Tibial nerve (tissue), 4 donors: ENCODE results near the gene PEX16. TPM values are rescaled to one million over a fixed set of nuclear protein-coding genes. Genes with fewer than 3 reads are reported as not detected.

Experiments
- DNase-seq, 2 donors: peaks; one replicate each; pipeline ENCODE4 v3.0.0-alpha.2; 2019; ENCODE audit warnings: low spot score in 2 of 2
- H3K27ac ChIP-seq, 4 donors: fragments of 200-600 bp; sonication (generic) in 3 of 4; one replicate each; pipeline ENCODE4 v1.5.1; 2017 to 2019; ENCODE audit warnings: mild to moderate bottlenecking in 1 of 4
- H3K27me3 ChIP-seq, 2 donors: fragments of 200-600 bp; sonication (generic) in 1 of 2; one replicate each; pipeline versions ENCODE4 v1.5.1 to v1.6.0; 2017 to 2019
- H3K36me3 ChIP-seq, 3 donors: fragments of 200-600 bp; sonication (generic); one replicate each; pipeline ENCODE4 v1.5.1; 2018 to 2019
- H3K4me1 ChIP-seq, 4 donors: fragments of 200-600 bp; sonication (generic) in 3 of 4; one replicate each; pipeline ENCODE4 v1.5.1; 2017 to 2019
- H3K4me3 ChIP-seq, 4 donors: fragments of 200-600 bp; sonication (generic) in 3 of 4; one replicate each; pipeline ENCODE4 v1.5.1; 2017 to 2019; ENCODE audit warnings: mild to moderate bottlenecking in 1 of 4, moderate library complexity in 1 of 4
- H3K9me3 ChIP-seq, 4 donors: fragments of 200-600 bp; sonication (generic) in 3 of 4; one replicate each; pipeline ENCODE4 v1.5.1; 2017 to 2019
- CTCF ChIP-seq, 5 experiments: fragments of 200-600 bp in 3 of 5; fragments of 450-650 bp in 2 of 5; sonication (generic) in 3 of 5; IDR thresholded peaks; one replicate each; pipeline ENCODE4 v1.5.1; 2016 to 2019; ENCODE audit warnings: antibody characterized with exemption in 5 of 5, mild to moderate bottlenecking in 3 of 5, moderate library complexity in 2 of 5
- EP300 ChIP-seq, 2 donors: sonication (generic); formaldehyde crosslinking; IDR thresholded peaks; one replicate each; pipeline ENCODE4 v1.6.1; 2017; ENCODE audit warnings: antibody characterized with exemption in 2 of 2, mild to moderate bottlenecking in 1 of 2
- POLR2A ChIP-seq, 2 donors: fragments of 450-650 bp; IDR thresholded peaks; one replicate each; pipeline ENCODE4 v1.6.1; 2017; ENCODE audit warnings: antibody characterized with exemption in 2 of 2, mild to moderate bottlenecking in 2 of 2, moderate library complexity in 2 of 2
- WGBS, 2 donors: methylation state at CpG; one replicate each; pipeline ENCODE4 v1.1.5; 2018; 5-methylcytosine and 5-hydroxymethylcytosine counted together
- total RNA-seq, 4 donors: library from RNA; depleted of rRNA; stranded (reverse); fragments of >200 nt; gene quantifications; one replicate each; pipeline ENCODE4 v1.1.0, GENCODE V29; 2016

The PEX16 gene
- total RNA-seq, 4 donors from 2014 or later = 33.9 to 38.4 (median 36.5) TPM

- TF ChIP-seq POLR2A (IDR thresholded peaks at IDR 0.05) = no peak
- TF ChIP-seq EP300 (IDR thresholded peaks at IDR 0.05) = no peak
- peaks cover 0 to 35% of the 10 kb centered on the region in 2 donors for H3K27me3 ChIP-seq
- DNase-seq = no peak
- no peaks in the 10 kb centered on the region for H3K9me3 ChIP-seq
- peaks cover 0 to 45% (median 26%) of the 10 kb centered on the region in 4 donors for H3K4me1 ChIP-seq
- no peak overlapping the region for H3K27ac ChIP-seq
- no peak overlapping the region for H3K4me3 ChIP-seq
- H3K36me3 ChIP-seq = peaks cover 0 to 11% (median 0%) of the 10 kb centered on the region in 3 donors
- whole genome bisulfite sequencing, 2 donors = 74 to 81% methylated on average over 11 to 13 of the region's 13 CpGs
Measured at GRCh38 chr11:45919806-45920530, 2.3 kb upstream of the PEX16 start.

- no peak for DNase-seq
Measured at GRCh38 chr11:45918962-45919675, 1.4 kb upstream of the PEX16 start.

GRCh38 chr11:45918331-45918941, 759 bp upstream of the PEX16 start:
- Histone ChIP-seq H3K36me3 (peaks cover 0 to 27% (median 10%) of the 10 kb centered on the region in 3 donors), H3K4me3 (peak overlapping the region; percentile 63 to 89 (median 78)), H3K9me3 (no peaks in the 10 kb centered on the region), H3K27ac (peak overlapping the region; percentile 84 to 94 (median 92)), H3K27me3 (peaks cover 0 to 25% of the 10 kb centered on the region in 2 donors), H3K4me1 (peaks cover 0 to 45% (median 26%) of the 10 kb centered on the region in 4 donors)
- 0 to 1% methylated on average over 36 to 38 of the region's 38 CpGs for WGBS, 2 donors
- peak; percentile 71 to 79 for DNase-seq
- TF ChIP-seq CTCF (IDR thresholded peaks at IDR 0.05) (no peak), EP300 (IDR thresholded peaks at IDR 0.05) (peak in 1 of 2 donors; percentile 86), POLR2A (IDR thresholded peaks at IDR 0.05) (peak; percentile 40 to 54)

More at GRCh38 chr11:45918962-45919675, 1.4 kb upstream of the PEX16 start:
- Histone ChIP-seq H3K9me3 (no peaks in the 10 kb centered on the region), H3K36me3 (peaks cover 0 to 20% (median 3%) of the 10 kb centered on the region in 3 donors), H3K4me1 (peaks cover 0 to 45% (median 26%) of the 10 kb centered on the region in 4 donors), H3K4me3 (peak overlapping the region in 3 of 4 donors; percentile 70 to 89 (median 86)), H3K27ac (peak overlapping the region; percentile 84 to 94 (median 92)), H3K27me3 (peaks cover 0 to 29% of the 10 kb centered on the region in 2 donors)
- WGBS, 2 donors = 57 to 62% methylated on average over 7 of the region's 7 CpGs
- TF ChIP-seq EP300 (IDR thresholded peaks at IDR 0.05) = no peak

GRCh38 chr11:45917286-45917622, 423 bp downstream of the PEX16 start:
- Histone ChIP-seq H3K36me3 (peaks cover 0 to 38% (median 14%) of the 10 kb centered on the region in 3 donors), H3K4me3 (peak overlapping the region; percentile 63 to 89 (median 78)), H3K27me3 (peaks cover 0 to 14% of the 10 kb centered on the region in 2 donors), H3K9me3 (no peaks in the 10 kb centered on the region), H3K4me1 (peaks cover 0 to 35% (median 19%) of the 10 kb centered on the region in 4 donors), H3K27ac (peak overlapping the region; percentile 84 to 94 (median 92))
- TF ChIP-seq POLR2A (IDR thresholded peaks at IDR 0.05) (no peak), CTCF (IDR thresholded peaks at IDR 0.05) (no peak), EP300 (IDR thresholded peaks at IDR 0.05) (no peak)
- no peak for DNase-seq
- 8 to 71% methylated on average over 1 to 9 of the region's 16 CpGs for WGBS, 2 donors

GRCh38 chr11:45915446-45915845, 2.2 kb downstream of the PEX16 start:
- Histone ChIP-seq H3K4me3 (no peak overlapping the region), H3K27ac (no peak overlapping the region), H3K27me3 (no peaks in the 10 kb centered on the region), H3K36me3 (peaks cover 0 to 56% (median 14%) of the 10 kb centered on the region in 3 donors), H3K4me1 (peaks cover 0 to 27% (median 13%) of the 10 kb centered on the region in 4 donors), H3K9me3 (no peaks in the 10 kb centered on the region)
- DNase-seq = no peak
- TF ChIP-seq CTCF (IDR thresholded peaks at IDR 0.05) = no peak
- TF ChIP-seq POLR2A (IDR thresholded peaks at IDR 0.05) = no peak
- TF ChIP-seq EP300 (IDR thresholded peaks at IDR 0.05) = no peak
- WGBS, 2 donors = 85 to 86% methylated on average over 12 to 13 of the region's 13 CpGs
